Neural progenitor cell (in vitro differentiated cells): ENCODE measurements around the gene PIGO. TPM values are rescaled to one million over a fixed set of nuclear protein-coding genes. Genes with fewer than 3 reads are reported as not detected.

Experiments used
- DNase-seq: peaks from one replicate; pipeline ENCODE4 v3.0.0-alpha.2; 2016; ENCODE audit warnings: low spot score
- H2AFZ ChIP-seq: fragments of 200-600 bp; sonication (generic); replicated peaks from 2 replicates; pipeline ENCODE4 v1.6.1; 2016; ENCODE audit warnings: antibody characterized with exemption
- H3F3A ChIP-seq: fragments of 200-600 bp; sonication (generic); 2 replicates; pipeline ENCODE4 v1.6.1; 2016; ENCODE audit warnings: antibody characterized with exemption, low read depth
- H3K27ac ChIP-seq: fragments of 200-600 bp; sonication (generic); 2 replicates; pipeline ENCODE4 v1.5.1; 2016; ENCODE audit warnings: mild to moderate bottlenecking
- H3K27me3 ChIP-seq: fragments of 200-600 bp; sonication (generic); 2 replicates; pipeline ENCODE4 v1.6.1; 2016; ENCODE audit warnings: mild to moderate bottlenecking, moderate library complexity
- H3K36me3 ChIP-seq: fragments of 200-600 bp; sonication (generic); 2 replicates; pipeline ENCODE4 v1.5.1; 2016
- H3K4me1 ChIP-seq: fragments of 200-600 bp; sonication (generic); 2 replicates; pipeline ENCODE4 v1.6.1; 2016; ENCODE audit warnings: mixed run types
- H3K4me2 ChIP-seq: fragments of 200-600 bp; sonication (generic); 2 replicates; pipeline ENCODE4 v1.6.1; 2016
- H3K4me3 ChIP-seq: fragments of 200-600 bp; sonication (generic); 2 replicates; pipeline ENCODE4 v1.5.1; 2016
- H3K79me2 ChIP-seq: fragments of 200-600 bp; sonication (generic); 2 replicates; pipeline ENCODE4 v1.6.1; 2016; ENCODE audit warnings: low read depth
- H3K9ac ChIP-seq: fragments of 200-600 bp; sonication (generic); 2 replicates; pipeline ENCODE4 v1.6.1; 2016
- H3K9me3 ChIP-seq: fragments of 200-600 bp; sonication (generic); 2 replicates; pipeline ENCODE4 v1.5.1; 2016; ENCODE audit warnings: low read depth
- H4K20me1 ChIP-seq: fragments of 200-600 bp; sonication (generic); 2 replicates; pipeline ENCODE4 v1.6.1; 2016; ENCODE audit warnings: low read depth
- H3K27ac Mint-ChIP-seq: 3 replicates; pipeline ENCODE4 v1.8.0; 2021; ENCODE audit warnings: mixed read lengths
- H3K27me3 Mint-ChIP-seq: 2 replicates; pipeline ENCODE4 v1.8.0; 2022; ENCODE audit warnings: low read depth, mild to moderate bottlenecking, inconsistent platforms, moderate library complexity, mixed read lengths; ENCODE audit not compliant: insufficient read depth
- H3K36me3 Mint-ChIP-seq: 3 replicates; pipeline ENCODE4 v1.8.0; 2021; ENCODE audit warnings: mixed read lengths
- H3K4me1 Mint-ChIP-seq: 3 replicates; pipeline ENCODE4 v1.8.0; 2021; ENCODE audit warnings: mixed read lengths
- H3K4me3 Mint-ChIP-seq: 3 replicates; pipeline ENCODE4 v1.8.0; 2021; ENCODE audit warnings: mild to moderate bottlenecking, moderate library complexity, mixed read lengths
- H3K9me3 Mint-ChIP-seq: 3 replicates; pipeline ENCODE4 v1.8.0; 2020; ENCODE audit warnings: mixed read lengths
- CTCF ChIP-seq: fragments of 200-600 bp; sonication (generic); IDR thresholded peaks from 2 replicates; pipeline ENCODE4 v1.5.1; 2017; ENCODE audit warnings: antibody characterized with exemption, mild to moderate bottlenecking
- EZH2 ChIP-seq: fragments of 200-600 bp; sonication (generic); IDR thresholded peaks from 2 replicates; pipeline ENCODE4 v1.6.1; 2017; ENCODE audit warnings: antibody characterized with exemption, mild to moderate bottlenecking, moderate library complexity
- EZH2phosphoT487 ChIP-seq: fragments of 200-600 bp; sonication (generic); IDR thresholded peaks from 2 replicates; pipeline ENCODE4 v1.6.1; 2017; ENCODE audit warnings: antibody characterized with exemption
- total RNA-seq: library from RNA; depleted of rRNA; stranded (reverse); fragments of >200 nt; gene quantifications from 2 replicates; pipeline ENCODE4 v1.2.3, GENCODE V29; 2015; ENCODE audit warnings: low replicate concordance

The PIGO gene
- total RNA-seq, 1 donor from 2014 or later: 12.3 TPM

- no peaks in the 10 kb centered on the region for H3K9me3 Mint-ChIP-seq
- H3K4me1 Mint-ChIP-seq: peaks cover 32% of the 10 kb centered on the region
- peaks cover 27% of the 10 kb centered on the region for H3F3A ChIP-seq
- no peak for TF ChIP-seq EZH2
- TF ChIP-seq CTCF: peak; percentile 95
- no peaks in the 10 kb centered on the region for H4K20me1 ChIP-seq
- peak overlapping the region; percentile 97 for H3K4me2 ChIP-seq
- H3K36me3 Mint-ChIP-seq: no peaks in the 10 kb centered on the region
- peaks cover 15% of the 10 kb centered on the region for H3K4me1 ChIP-seq
- H3K4me3 Mint-ChIP-seq: peak overlapping the region; percentile 97
- H3K27me3 ChIP-seq: no peaks in the 10 kb centered on the region
- peaks cover 18% of the 10 kb centered on the region for H3K79me2 ChIP-seq
- H2AFZ ChIP-seq: peak overlapping the region; percentile 95
- H3K9ac ChIP-seq: no peak overlapping the region
- H3K4me3 ChIP-seq: peak overlapping the region; percentile 58
- no peak overlapping the region for H3K27ac ChIP-seq
- peak; percentile 97 for DNase-seq
- H3K9me3 ChIP-seq: no peaks in the 10 kb centered on the region
- no peaks in the 10 kb centered on the region for H3K36me3 ChIP-seq
- peak overlapping the region; percentile 76 for H3K27ac Mint-ChIP-seq
- H3K27me3 Mint-ChIP-seq: peaks cover 5% of the 10 kb centered on the region
Observed at GRCh38 chr9:35116898-35117551, 20.6 kb upstream of the PIGO start.

GRCh38 chr9:35116539-35116897 lies 20.1 kb upstream of the PIGO start:
- no peak for TF ChIP-seq EZH2
- no peak for TF ChIP-seq EZH2phosphoT487
- TF ChIP-seq CTCF: no peak
- H3K27me3 Mint-ChIP-seq: peaks cover 5% of the 10 kb centered on the region
- Histone ChIP-seq H2AFZ (peak overlapping the region; percentile 35), H3K9me3 (no peaks in the 10 kb centered on the region), H3K36me3 (no peaks in the 10 kb centered on the region), H3K4me2 (peak overlapping the region; percentile 97), H3K27ac (no peak overlapping the region), H3K4me3 (peak overlapping the region; percentile 58), H3F3A (peaks cover 27% of the 10 kb centered on the region), H3K9ac (no peak overlapping the region), H3K4me1 (peaks cover 18% of the 10 kb centered on the region), H3K79me2 (peaks cover 18% of the 10 kb centered on the region), H4K20me1 (no peaks in the 10 kb centered on the region), H3K27me3 (no peaks in the 10 kb centered on the region)
- DNase-seq: no peak
- H3K4me1 Mint-ChIP-seq: peaks cover 37% of the 10 kb centered on the region
- no peaks in the 10 kb centered on the region for H3K36me3 Mint-ChIP-seq
- H3K9me3 Mint-ChIP-seq: no peaks in the 10 kb centered on the region
- H3K27ac Mint-ChIP-seq: peak overlapping the region; percentile 76
- H3K4me3 Mint-ChIP-seq: peak overlapping the region; percentile 97

DNA sequence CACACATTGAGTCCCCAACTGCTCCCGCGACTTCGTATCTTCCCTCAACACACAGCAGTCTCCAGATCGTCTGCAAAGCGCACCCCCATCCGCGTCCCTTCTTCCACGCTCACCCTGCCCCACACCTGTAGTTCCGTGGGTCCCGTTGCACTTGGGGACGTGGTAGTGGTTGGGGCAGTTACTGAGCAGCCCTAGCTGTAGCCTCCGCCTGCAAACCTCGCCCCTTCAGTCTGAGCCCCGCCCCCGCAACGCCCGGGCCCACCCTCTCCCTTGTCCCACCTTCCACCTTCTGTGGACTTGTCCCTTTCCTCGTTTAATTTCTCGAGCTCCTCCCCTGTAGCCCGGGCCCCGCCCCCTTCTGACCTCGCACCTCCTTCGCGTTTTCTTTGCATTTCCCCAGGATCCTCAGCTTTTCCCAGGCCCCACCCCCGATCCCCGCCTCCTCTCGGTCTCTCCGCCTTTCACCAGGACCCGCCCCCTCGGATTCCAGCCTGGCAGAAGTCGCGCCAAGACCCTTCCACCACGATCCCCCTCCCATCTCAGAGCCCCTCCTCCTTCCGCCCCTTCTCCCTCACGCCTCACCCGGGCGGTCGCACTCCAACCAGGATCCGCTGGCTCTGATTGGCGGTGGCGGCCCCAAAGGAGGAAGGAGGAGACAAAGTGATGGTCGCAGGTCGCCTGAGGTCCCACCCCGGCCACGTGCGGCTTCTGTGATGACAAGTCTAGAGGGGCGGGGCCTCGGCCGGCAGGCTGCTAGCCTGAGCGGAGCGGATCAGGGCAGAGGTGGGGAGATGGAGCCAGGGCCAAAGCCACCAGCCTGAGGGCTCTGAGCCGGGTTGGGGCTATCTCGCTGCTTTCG lies 19.5 kb upstream of the PIGO start, which contains the start of gene ATOSB:
TSS of gene ATOSB (minus strand) at position 183 of the 859 bp plus-strand sequence. CDS start 7,588 bp downstream, outside the sequence.
- peaks cover 18% of the 10 kb centered on the region for H3K4me1 ChIP-seq
- H3K36me3 ChIP-seq: no peaks in the 10 kb centered on the region
- Mint-ChIP-seq H3K4me1 (peaks cover 39% of the 10 kb centered on the region), H3K9me3 (no peaks in the 10 kb centered on the region), H3K4me3 (peak within 1 kb of the TSS; percentile 97), H3K27me3 (peaks cover 5% of the 10 kb centered on the region), H3K27ac (peak within 1 kb of the TSS; percentile 96), H3K36me3 (no peaks in the 10 kb centered on the region)
- peaks cover 27% of the 10 kb centered on the region for H3F3A ChIP-seq
- no peak within 1 kb of the TSS for H3K9ac ChIP-seq
- peak; percentile 100 for DNase-seq
- peaks cover 3% of the 10 kb centered on the region for H4K20me1 ChIP-seq
- TF ChIP-seq EZH2phosphoT487: no peak
- no peak for TF ChIP-seq CTCF
- TF ChIP-seq EZH2: no peak
- H2AFZ ChIP-seq: peak within 1 kb of the TSS; percentile 35
- H3K27me3 ChIP-seq: no peaks in the 10 kb centered on the region
- H3K4me3 ChIP-seq: peak within 1 kb of the TSS; percentile 73
- peak within 1 kb of the TSS; percentile 97 for H3K4me2 ChIP-seq
- H3K27ac ChIP-seq: peak within 1 kb of the TSS; percentile 90
- no peaks in the 10 kb centered on the region for H3K9me3 ChIP-seq
- H3K79me2 ChIP-seq: peaks cover 20% of the 10 kb centered on the region
